ENCODE measurements around the gene KDM8. TPM values are rescaled to one million over a fixed set of nuclear protein-coding genes. Genes with fewer than 3 reads are reported as not detected.

KDM8 gene
- total and polyA plus RNA-seq, 9 of the 15 experiments (the other 6 are each of a cell fraction or from before 2014, with no cell fraction given), result 0.61 to 9.1 (median 5.4) TPM

DNA sequence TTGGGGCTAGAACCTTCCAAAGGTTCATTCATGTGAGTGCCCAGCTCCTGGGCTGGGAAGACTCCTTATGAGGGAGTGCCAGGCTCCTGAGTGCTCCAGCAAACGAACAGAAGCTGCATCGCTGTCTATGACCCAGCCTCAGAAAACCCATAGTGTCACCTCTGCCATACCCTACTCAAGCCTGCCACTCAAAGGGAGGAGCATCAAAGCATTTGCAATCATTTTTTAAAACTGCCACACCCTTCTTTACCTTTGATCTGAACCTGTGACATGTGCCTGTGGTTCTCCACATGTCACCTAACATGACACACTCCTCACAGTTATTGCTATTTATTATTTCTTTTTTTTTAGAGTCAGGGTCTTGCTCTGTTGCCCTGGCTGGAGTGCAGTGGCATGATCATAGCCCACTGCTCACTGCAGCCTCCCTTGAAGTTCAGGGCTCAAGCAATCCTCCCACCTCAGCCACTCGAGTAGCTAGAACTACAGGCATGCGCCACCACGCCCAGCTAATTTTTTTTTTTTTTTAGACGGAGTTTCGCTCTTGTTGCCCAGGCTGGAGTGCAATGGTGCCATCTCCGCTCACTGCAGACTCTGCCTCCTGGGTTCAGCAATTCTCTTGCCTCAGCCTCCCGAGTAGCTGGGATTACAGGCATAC is 7.3 kb upstream of the KDM8 start:
- no peaks in the 10 kb centered on the region for H3K9me3 ChIP-seq (replicated peaks; ENCODE audit: control insufficient read depth, insufficient read depth, low read depth, low read length)
- intact Hi-C loops (cut with micrococcal nuclease) (no loop called here), in situ Hi-C loops (cut with MboI) (no loop called here)
- no peak for FAIRE-seq
- no peak overlapping the region for H3K9ac ChIP-seq (ENCODE audit: insufficient read depth in 1 of 2, low read depth in 2 of 2, low read length in 2 of 2)
- DNase-seq (ENCODE audit: extremely low read depth in 1 of 4, low spot score in 3 of 4), result no peak
- no peak overlapping the region for H3K4me3 ChIP-seq
- no peak overlapping the region for H3K4me2 ChIP-seq (ENCODE audit: insufficient read depth, low read length)
- no peaks in the 10 kb centered on the region for H3K36me3 ChIP-seq (ENCODE audit: control insufficient read depth, insufficient read depth, low read length)
- TF ChIP-seq, protein P1, sequence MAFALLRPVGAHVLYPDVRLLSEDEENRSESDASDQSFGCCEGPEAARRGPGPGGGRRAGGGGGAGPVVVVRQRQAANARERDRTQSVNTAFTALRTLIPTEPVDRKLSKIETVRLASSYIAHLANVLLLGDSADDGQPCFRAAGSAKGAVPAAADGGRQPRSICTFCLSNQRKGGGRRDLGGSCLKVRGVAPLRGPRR (CRISPR knock-in tag; IDR thresholded peaks at IDR 0.05), result no peak
- TF ChIP-seq, protein P2, sequence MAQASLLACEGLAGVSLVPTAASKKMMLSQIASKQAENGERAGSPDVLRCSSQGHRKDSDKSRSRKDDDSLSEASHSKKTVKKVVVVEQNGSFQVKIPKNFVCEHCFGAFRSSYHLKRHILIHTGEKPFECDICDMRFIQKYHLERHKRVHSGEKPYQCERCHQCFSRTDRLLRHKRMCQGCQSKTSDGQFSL (CRISPR knock-in tag; IDR thresholded peaks at IDR 0.05), result no peak
- TF ChIP-seq, protein P2 (tag; IDR thresholded peaks at IDR 0.05), result no peak
- TF ChIP-seq, protein P3, sequence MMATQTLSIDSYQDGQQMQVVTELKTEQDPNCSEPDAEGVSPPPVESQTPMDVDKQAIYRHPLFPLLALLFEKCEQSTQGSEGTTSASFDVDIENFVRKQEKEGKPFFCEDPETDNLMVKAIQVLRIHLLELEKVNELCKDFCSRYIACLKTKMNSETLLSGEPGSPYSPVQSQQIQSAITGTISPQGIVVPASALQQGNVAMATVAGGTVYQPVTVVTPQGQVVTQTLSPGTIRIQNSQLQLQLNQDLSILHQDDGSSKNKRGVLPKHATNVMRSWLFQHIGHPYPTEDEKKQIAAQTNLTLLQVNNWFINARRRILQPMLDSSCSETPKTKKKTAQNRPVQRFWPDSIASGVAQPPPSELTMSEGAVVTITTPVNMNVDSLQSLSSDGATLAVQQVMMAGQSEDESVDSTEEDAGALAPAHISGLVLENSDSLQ (IDR thresholded peaks at IDR 0.05), result peak; percentile 59; the same call in 1 of the 2 replicates
- TF ChIP-seq, protein P4, sequence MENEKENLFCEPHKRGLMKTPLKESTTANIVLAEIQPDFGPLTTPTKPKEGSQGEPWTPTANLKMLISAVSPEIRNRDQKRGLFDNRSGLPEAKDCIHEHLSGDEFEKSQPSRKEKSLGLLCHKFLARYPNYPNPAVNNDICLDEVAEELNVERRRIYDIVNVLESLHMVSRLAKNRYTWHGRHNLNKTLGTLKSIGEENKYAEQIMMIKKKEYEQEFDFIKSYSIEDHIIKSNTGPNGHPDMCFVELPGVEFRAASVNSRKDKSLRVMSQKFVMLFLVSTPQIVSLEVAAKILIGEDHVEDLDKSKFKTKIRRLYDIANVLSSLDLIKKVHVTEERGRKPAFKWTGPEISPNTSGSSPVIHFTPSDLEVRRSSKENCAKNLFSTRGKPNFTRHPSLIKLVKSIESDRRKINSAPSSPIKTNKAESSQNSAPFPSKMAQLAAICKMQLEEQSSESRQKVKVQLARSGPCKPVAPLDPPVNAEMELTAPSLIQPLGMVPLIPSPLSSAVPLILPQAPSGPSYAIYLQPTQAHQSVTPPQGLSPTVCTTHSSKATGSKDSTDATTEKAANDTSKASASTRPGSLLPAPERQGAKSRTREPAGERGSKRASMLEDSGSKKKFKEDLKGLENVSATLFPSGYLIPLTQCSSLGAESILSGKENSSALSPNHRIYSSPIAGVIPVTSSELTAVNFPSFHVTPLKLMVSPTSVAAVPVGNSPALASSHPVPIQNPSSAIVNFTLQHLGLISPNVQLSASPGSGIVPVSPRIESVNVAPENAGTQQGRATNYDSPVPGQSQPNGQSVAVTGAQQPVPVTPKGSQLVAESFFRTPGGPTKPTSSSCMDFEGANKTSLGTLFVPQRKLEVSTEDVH (IDR thresholded peaks at IDR 0.05; ENCODE audit: low read depth, partially characterized antibody), result no peak
- peak; percentile 18; the same call in 1 of the 2 replicates for TF ChIP-seq ZNF121 (CRISPR knock-in tag; conservative IDR thresholded peaks at IDR 0.05)
- WGBS (ENCODE audit: insufficient coverage, low coverage, missing lambda C conversion rate), result 67% methylated on average over 9 of the region's 9 CpGs
- H3K79me2 ChIP-seq (ENCODE audit: control insufficient read depth, insufficient read depth, low read length), result no peaks in the 10 kb centered on the region
- POLR2A ChIA-PET, result interaction anchor here (0.5 to 1.2 kb wide), 2 partner anchors 8 to 16 kb away, joined by 4 read pairs; no protein-coding TSS in a partner anchor
- H4K20me1 ChIP-seq (replicated peaks; ENCODE audit: control insufficient read depth, insufficient read depth, low read length), result no peaks in the 10 kb centered on the region
- BruUV-seq (replicated peaks), result no TSS peak
- ATAC-seq, result no peak
- CTCF ChIA-PET (ENCODE audit: low intra/inter-chr PET ratio), result no interaction called here
- no peak overlapping the region for H3K27ac ChIP-seq (ENCODE audit: extremely low read depth, low read depth, low read length)
- peaks cover 0 to 5% of the 10 kb centered on the region in 2 experiments; a peak in 1 of 5 replicates for H3K27me3 ChIP-seq (ENCODE audit: control insufficient read depth in 2 of 2, insufficient read depth in 2 of 2, low read length in 2 of 2)
- H2AFZ ChIP-seq (ENCODE audit: low read depth, low read length), result no peak overlapping the region
- H3K9me1 ChIP-seq (ENCODE audit: control insufficient read depth, insufficient read depth, low read length), result no peaks in the 10 kb centered on the region
- peaks cover 5 to 20% of the 10 kb centered on the region in 2 experiments; a peak in 3 of 5 replicates for H3K4me1 ChIP-seq (replicated peaks in 1 of 2; ENCODE audit: control insufficient read depth in 2 of 2, insufficient read depth in 2 of 2, low read length in 2 of 2)

All from K562 (cell line).